ENCODE results near the gene SNAI3.

Gene SNAI3

GRCh38 chr16:88705076-88705684, 18.9 kb upstream of the SNAI3 start:
- ChIA-PET CTCF (interaction anchor here (0.9 to 1.6 kb wide), 4 partner anchors 9 to 463 kb away, joined by 3 to 4 read pairs (median 3); no protein-coding TSS in a partner anchor), POLR2A (interaction anchor here (1.1 kb wide), 1 partner anchor 42 kb away, joined by 3 read pairs; the partner anchor contains the start of gene MVD)
- H3K4me3 ChIP-seq (ENCODE audit: low read depth, low read length), result peak overlapping the region; percentile 96
- no peak for DNase-seq (ENCODE audit: low read depth, low spot score)
- no peak for TF ChIP-seq CTCF (IDR thresholded peaks at IDR 0.05; ENCODE audit: insufficient read depth, low read length, missing control alignments)

- ChIA-PET POLR2A (interaction anchor here (1.0 kb wide), 1 partner anchor 15 kb away, joined by 3 read pairs; no protein-coding TSS in a partner anchor), CTCF (interaction anchor here (1.5 to 1.6 kb wide), 2 partner anchors 19 to 34 kb away, joined by 3 to 6 read pairs; no protein-coding TSS in a partner anchor)
- no peak for DNase-seq (ENCODE audit: low read depth, low spot score)
- TF ChIP-seq CTCF (IDR thresholded peaks at IDR 0.05; ENCODE audit: insufficient read depth, low read length, missing control alignments), result no peak
- no peak overlapping the region for H3K4me3 ChIP-seq (ENCODE audit: low read depth, low read length)
Measured at GRCh38 chr16:88703486-88704309, 17.4 kb upstream of the SNAI3 start.

- TF ChIP-seq CTCF (IDR thresholded peaks at IDR 0.05; ENCODE audit: insufficient read depth, low read length, missing control alignments), result no peak
- POLR2A ChIA-PET, result no interaction called here
- DNase-seq (ENCODE audit: low read depth, low spot score), result no peak
- CTCF ChIA-PET, result interaction anchor here (1.5 kb wide), 1 partner anchor 35 kb away, joined by 6 read pairs; no protein-coding TSS in a partner anchor
- H3K4me3 ChIP-seq (ENCODE audit: low read depth, low read length), result no peak overlapping the region
Measured at GRCh38 chr16:88702371-88703210, 16.3 kb upstream of the SNAI3 start.

DNA sequence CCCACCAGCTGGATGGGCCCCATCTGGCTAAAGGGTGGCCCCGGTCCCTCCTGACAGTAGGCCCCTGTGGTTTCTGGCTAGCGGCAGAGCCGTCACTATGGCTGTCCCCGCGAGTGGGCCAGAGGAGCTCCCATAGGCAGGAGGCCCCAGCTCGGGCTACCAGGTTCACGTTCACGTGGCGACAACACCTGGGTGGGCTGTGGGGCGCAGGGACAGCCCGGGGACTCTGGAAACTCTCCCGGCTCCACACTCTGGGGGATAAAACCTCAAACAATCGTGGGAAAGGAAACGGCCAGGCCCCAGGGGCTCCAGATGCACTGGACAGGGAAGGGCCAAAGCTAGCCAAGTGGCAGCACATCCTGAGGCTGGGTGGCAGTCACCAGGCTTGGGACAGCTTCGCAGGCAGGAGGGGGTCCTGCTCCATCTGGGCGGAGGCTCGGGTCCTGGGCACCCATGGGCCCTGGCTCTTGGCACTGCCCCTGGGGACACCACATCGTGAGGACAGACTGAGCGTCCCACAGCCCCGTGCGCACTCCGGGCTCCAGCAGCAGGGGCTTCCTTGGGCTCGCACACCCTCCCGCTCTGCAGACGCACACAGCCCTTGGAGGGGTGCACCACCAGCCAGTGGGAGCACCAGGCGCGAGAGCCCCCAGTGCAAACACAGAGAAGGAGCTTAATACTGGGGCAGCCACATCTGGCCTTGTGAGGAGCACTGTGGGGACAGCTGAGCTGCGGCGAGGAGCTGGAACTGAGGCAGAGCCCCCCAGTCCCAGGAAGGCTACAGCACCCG, 15.5 kb upstream of the SNAI3 start:
- H3K4me3 ChIP-seq (ENCODE audit: low read depth, low read length), result no peak overlapping the region
- no peak for TF ChIP-seq CTCF (IDR thresholded peaks at IDR 0.05; ENCODE audit: insufficient read depth, low read length, missing control alignments)
- ChIA-PET POLR2A (interaction anchor here (0.5 kb wide), 1 partner anchor 35 kb away, joined by 3 read pairs; no protein-coding TSS in a partner anchor), CTCF (interaction anchor here (0.8 to 2.1 kb wide), 2 partner anchors 35 to 107 kb away, joined by 3 to 8 read pairs; no protein-coding TSS in a partner anchor)
- DNase-seq (ENCODE audit: low read depth, low spot score), result no peak

DNA sequence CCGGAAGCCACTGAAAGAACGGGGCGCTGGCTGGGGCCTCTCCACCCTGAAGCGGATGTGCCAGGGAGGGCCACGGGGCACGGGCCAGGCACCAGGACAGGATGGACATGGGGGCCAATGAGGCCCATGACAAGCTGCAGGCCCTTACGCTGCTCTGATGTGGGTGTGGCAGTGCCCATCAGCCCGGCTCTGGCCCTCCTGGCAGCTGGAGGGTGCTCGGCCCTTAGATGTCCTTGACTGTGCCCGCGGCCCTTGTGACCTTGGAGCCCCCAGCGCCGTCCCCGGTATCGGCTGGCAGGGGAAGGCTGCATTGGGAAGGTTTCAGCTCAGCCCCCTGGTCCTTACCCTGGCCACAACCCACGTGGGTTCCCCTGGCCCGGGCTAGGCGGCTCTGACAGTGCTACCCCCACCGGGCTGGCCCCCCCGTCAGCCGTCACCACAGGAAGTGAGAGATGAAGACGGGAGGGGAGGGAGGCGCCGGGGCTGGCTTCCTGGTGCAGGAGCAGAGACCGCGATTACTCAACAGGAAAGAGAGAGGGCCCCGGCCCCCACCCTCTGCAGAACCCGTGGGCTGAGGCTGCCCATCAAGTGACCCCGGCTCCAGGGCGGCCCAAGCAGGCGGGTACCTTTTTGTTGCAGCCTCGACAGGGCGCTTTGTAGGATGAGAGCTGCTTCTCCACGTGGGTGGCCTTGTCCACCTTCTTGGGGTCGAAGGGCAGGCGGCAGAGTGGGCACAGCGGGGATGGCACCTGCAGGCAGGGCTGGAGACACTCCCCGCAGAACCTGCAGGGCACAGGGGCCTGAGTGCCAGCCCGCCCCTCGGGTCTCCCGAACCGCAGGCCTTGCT, 14.6 kb upstream of the SNAI3 start:
- no peak for TF ChIP-seq CTCF (IDR thresholded peaks at IDR 0.05; ENCODE audit: insufficient read depth, low read length, missing control alignments)
- no peak overlapping the region for H3K4me3 ChIP-seq (ENCODE audit: low read depth, low read length)
- peak; percentile 29 for DNase-seq (ENCODE audit: low read depth, low spot score)
- ChIA-PET CTCF (interaction anchor here (0.8 to 2.1 kb wide), 3 partner anchors 14 to 108 kb away, joined by 3 to 8 read pairs (median 3); no protein-coding TSS in a partner anchor), POLR2A (no interaction called here)

All from AG04449 (cell line).